Measurements from ENCODE around the gene PRKCA. TPM values are rescaled to one million over a fixed set of nuclear protein-coding genes. Genes with fewer than 3 reads are reported as not detected.

Gene PRKCA
- total RNA-seq, 2 experiments from 2014 or later, result 84.4 to 87.9 TPM

GRCh38 chr17:66260688-66261087 is 41.7 kb upstream of the PRKCA start:
- H3K36me3 Mint-ChIP-seq (ENCODE audit: low read depth), result no peaks in the 10 kb centered on the region
- H3K9me3 Mint-ChIP-seq, result no peaks in the 10 kb centered on the region
- no peak overlapping the region for H3K4me3 Mint-ChIP-seq
- H3K4me1 Mint-ChIP-seq (ENCODE audit: low read depth), result peaks cover 13% of the 10 kb centered on the region
- DNase-seq, result no peak
- POLR2A ChIA-PET, result no interaction called here
- ATAC-seq, result no peak
- TF ChIP-seq CTCF (IDR thresholded peaks at IDR 0.05), result no peak
- CTCF ChIA-PET, result interaction anchor here (0.6 to 1.8 kb wide), 2 partner anchors 306 to 808 kb away, joined by 3 to 6 read pairs; no protein-coding TSS in a partner anchor
- intact Hi-C loops (cut with micrococcal nuclease), result no loop called here
- no peaks in the 10 kb centered on the region for H3K27me3 Mint-ChIP-seq
- H3K27ac Mint-ChIP-seq, result no peak overlapping the region

- H3K27ac Mint-ChIP-seq, result no peak overlapping the region
- H3K4me3 Mint-ChIP-seq, result no peak overlapping the region
- DNase-seq, result no peak
- H3K9me3 Mint-ChIP-seq, result no peaks in the 10 kb centered on the region
- intact Hi-C loops (cut with micrococcal nuclease), result no loop called here
- H3K36me3 Mint-ChIP-seq (ENCODE audit: low read depth), result no peaks in the 10 kb centered on the region
- TF ChIP-seq CTCF (IDR thresholded peaks at IDR 0.05), result no peak
- no peak for ATAC-seq
- no peaks in the 10 kb centered on the region for H3K27me3 Mint-ChIP-seq
- ChIA-PET CTCF (no interaction called here), POLR2A (no interaction called here)
- peaks cover 8% of the 10 kb centered on the region for H3K4me1 Mint-ChIP-seq (ENCODE audit: low read depth)
Observed at GRCh38 chr17:66262767-66263166, 39.6 kb upstream of the PRKCA start.

- ChIA-PET POLR2A (no interaction called here), CTCF (interaction anchor here (2.2 kb wide), 1 partner anchor 9 kb away, joined by 5 read pairs; no protein-coding TSS in a partner anchor)
- DNase-seq (no peak), ATAC-seq (no peak)
- H3K9me3 Mint-ChIP-seq, result no peaks in the 10 kb centered on the region
- H3K36me3 Mint-ChIP-seq (ENCODE audit: low read depth), result no peaks in the 10 kb centered on the region
- intact Hi-C loops (cut with micrococcal nuclease), result no loop called here
- no peak overlapping the region for H3K4me3 Mint-ChIP-seq
- H3K27ac Mint-ChIP-seq, result no peak overlapping the region
- TF ChIP-seq CTCF (IDR thresholded peaks at IDR 0.05), result no peak
- H3K4me1 Mint-ChIP-seq (ENCODE audit: low read depth), result peaks cover 8% of the 10 kb centered on the region
- no peaks in the 10 kb centered on the region for H3K27me3 Mint-ChIP-seq
Observed at GRCh38 chr17:66264696-66265095, 37.7 kb upstream of the PRKCA start.

- H3K4me1 Mint-ChIP-seq (ENCODE audit: low read depth), result peaks cover 8% of the 10 kb centered on the region
- H3K27ac Mint-ChIP-seq, result no peak overlapping the region
- H3K27me3 Mint-ChIP-seq, result no peaks in the 10 kb centered on the region
- CTCF ChIA-PET, result no interaction called here
- H3K4me3 Mint-ChIP-seq, result no peak overlapping the region
- no peak for TF ChIP-seq CTCF (IDR thresholded peaks at IDR 0.05)
- DNase-seq (no peak), ATAC-seq (no peak)
- POLR2A ChIA-PET, result interaction anchor here (0.9 kb wide), 1 partner anchor 156 kb away, joined by 3 read pairs; no protein-coding TSS in a partner anchor
- no peaks in the 10 kb centered on the region for H3K36me3 Mint-ChIP-seq (ENCODE audit: low read depth)
- intact Hi-C loops (cut with micrococcal nuclease), result no loop called here
- H3K9me3 Mint-ChIP-seq, result no peaks in the 10 kb centered on the region
Observed at GRCh38 chr17:66268247-66268927, 34.0 kb upstream of the PRKCA start.

- H3K27ac Mint-ChIP-seq, result no peak overlapping the region
- H3K4me3 Mint-ChIP-seq, result no peak overlapping the region
- no peak for TF ChIP-seq CTCF (IDR thresholded peaks at IDR 0.05)
- intact Hi-C loops (cut with micrococcal nuclease), result no loop called here
- ChIA-PET POLR2A (no interaction called here), CTCF (no interaction called here)
- no peak for DNase-seq
- H3K36me3 Mint-ChIP-seq (ENCODE audit: low read depth), result no peaks in the 10 kb centered on the region
- no peaks in the 10 kb centered on the region for H3K4me1 Mint-ChIP-seq (ENCODE audit: low read depth)
- no peaks in the 10 kb centered on the region for H3K9me3 Mint-ChIP-seq
- H3K27me3 Mint-ChIP-seq, result no peaks in the 10 kb centered on the region
- no peak for ATAC-seq
Observed at GRCh38 chr17:66270106-66270505, 32.3 kb upstream of the PRKCA start.
